Astrocyte of the cerebellum (primary cell): ENCODE measurements around the gene GHRHR.

ENCODE experiments used
- DNase-seq: peaks from one replicate; pipeline ENCODE4 v3.0.0-alpha.2; 2011; ENCODE audit warnings: low read depth
- H3K4me3 ChIP-seq: 2 replicates; pipeline ENCODE4 v1.5.1; 2011; ENCODE audit warnings: mild to moderate bottlenecking, low read depth, low read length, moderate library complexity
- in situ Hi-C: cut with HindIII; loops from 2 replicates; pipeline ENCODE4 v1.10.0; 2017; ENCODE audit warnings: low sequenced_read_pairs
- TF ChIP-seq, protein P1 (sequence below): IDR thresholded peaks from 2 replicates; pipeline ENCODE4 v1.5.1; 2012; ENCODE audit warnings: low read length, low read depth, moderate library complexity, mild to moderate bottlenecking; ENCODE audit errors: missing control alignments

Gene GHRHR

DNA sequence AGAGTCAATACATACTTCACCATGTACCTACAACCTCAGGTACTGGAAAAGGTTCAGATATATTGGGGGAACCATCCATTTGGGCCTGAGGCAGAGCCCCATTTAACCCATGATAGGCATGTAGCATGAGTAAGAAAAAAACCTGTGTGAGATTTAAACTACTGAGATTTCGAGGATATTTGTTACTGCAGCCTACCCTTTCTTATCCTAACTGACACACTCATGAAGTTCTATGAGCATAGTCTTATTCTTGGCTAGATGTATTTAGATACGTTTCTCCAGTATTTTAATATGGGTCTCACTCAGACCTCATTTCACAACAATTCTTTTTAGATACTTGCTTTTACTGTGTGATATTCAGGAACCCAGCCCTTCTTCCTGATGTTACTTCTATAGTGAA, 39.3 kb downstream of the GHRHR start:
- DNase-seq: no peak
- TF ChIP-seq, protein P1, sequence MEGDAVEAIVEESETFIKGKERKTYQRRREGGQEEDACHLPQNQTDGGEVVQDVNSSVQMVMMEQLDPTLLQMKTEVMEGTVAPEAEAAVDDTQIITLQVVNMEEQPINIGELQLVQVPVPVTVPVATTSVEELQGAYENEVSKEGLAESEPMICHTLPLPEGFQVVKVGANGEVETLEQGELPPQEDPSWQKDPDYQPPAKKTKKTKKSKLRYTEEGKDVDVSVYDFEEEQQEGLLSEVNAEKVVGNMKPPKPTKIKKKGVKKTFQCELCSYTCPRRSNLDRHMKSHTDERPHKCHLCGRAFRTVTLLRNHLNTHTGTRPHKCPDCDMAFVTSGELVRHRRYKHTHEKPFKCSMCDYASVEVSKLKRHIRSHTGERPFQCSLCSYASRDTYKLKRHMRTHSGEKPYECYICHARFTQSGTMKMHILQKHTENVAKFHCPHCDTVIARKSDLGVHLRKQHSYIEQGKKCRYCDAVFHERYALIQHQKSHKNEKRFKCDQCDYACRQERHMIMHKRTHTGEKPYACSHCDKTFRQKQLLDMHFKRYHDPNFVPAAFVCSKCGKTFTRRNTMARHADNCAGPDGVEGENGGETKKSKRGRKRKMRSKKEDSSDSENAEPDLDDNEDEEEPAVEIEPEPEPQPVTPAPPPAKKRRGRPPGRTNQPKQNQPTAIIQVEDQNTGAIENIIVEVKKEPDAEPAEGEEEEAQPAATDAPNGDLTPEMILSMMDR: no peak
- in situ Hi-C loops: no loop called here
- H3K4me3 ChIP-seq: no peak overlapping the region

DNA sequence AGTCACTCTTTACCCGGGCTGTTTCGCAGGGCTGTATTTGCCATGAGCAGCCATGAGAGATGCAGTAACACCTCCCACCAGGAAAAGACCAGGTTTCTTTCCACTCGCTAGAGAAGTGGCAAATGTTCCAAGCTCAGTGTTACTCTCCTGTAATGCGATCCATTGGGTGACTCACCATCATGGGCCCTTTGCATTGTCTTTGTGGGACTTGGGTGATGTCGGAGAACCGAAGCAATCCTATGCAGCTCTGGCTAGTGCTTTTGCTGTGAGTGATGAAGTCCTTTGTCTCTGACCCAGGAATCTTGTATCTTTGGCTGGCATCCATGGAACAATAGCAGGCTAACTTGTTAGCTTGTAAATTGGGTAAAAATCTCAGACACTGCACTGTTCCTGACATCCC, 40.0 kb downstream of the GHRHR start:
- in situ Hi-C loops: no loop called here
- no peak for DNase-seq
- TF ChIP-seq, protein P1: no peak
- H3K4me3 ChIP-seq: no peak overlapping the region

DNA sequence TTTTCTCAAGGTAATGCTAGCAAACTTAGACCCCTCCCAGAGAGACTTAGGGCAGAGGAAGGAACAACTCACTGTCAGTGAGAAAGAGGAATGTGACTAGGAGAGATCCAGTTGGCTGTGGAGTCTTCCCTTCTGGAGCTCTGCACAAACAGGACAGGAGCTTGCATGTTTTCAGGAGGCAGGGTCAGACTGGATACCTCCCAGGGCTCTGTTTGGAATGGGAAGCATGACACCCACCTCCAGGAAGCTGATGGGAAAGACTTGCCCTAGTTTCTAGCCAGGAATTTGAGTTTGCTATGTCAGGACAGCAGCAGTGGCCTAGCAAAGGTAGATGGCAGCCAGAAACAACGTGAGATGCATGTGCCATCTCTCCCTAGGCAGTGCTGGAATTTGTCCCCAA, 40.6 kb downstream of the GHRHR start:
- no peak for DNase-seq
- in situ Hi-C loops: no loop called here
- TF ChIP-seq, protein P1: no peak
- no peak overlapping the region for H3K4me3 ChIP-seq

DNA sequence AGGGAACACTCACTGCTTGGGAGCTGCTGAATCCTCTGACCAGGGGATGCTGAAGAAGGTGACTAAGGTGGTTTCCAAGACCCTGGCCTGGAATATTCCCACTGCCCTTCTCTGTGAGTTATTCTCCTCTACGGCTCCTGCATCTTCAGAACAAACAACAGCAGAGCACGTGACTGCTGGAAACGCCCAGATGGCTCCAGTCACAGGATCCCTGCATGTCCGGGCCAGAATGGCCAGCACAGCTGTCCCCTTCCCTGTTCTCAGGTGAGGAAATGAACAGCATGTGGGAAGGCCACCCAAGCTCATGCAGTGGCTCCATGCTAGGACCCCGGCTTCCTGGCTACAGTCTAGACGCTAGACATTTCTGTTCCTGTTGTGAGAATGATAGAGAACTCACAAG, 43.1 kb downstream of the GHRHR start:
- no peak for DNase-seq

DNA sequence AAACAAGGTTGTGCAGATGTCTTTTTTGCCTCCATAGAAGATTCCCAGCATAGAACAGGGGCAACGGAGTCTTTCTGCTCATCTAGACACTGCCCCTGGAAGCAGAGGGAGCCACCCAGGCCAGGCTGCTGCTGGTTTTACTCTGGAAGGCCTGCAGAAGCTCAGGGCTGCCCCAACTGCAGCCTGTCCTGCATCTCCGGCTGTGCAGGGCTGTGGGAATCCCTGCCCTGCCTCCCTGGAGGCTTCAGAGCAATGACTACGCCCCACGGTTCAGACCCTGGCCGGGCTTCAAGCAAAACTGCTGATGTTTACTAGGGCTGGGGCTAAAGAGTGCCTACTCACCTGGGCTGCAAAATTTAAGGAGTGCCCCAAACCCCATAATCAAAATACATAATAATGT, 43.9 kb downstream of the GHRHR start:
- in situ Hi-C loops: no loop called here
- H3K4me3 ChIP-seq: no peak overlapping the region
- DNase-seq: no peak
- TF ChIP-seq, protein P1: no peak

More for the DNA sequence above, 43.1 kb downstream of the GHRHR start:
- in situ Hi-C loops: no loop called here
- H3K4me3 ChIP-seq: no peak overlapping the region
- TF ChIP-seq, protein P1: no peak

DNA sequence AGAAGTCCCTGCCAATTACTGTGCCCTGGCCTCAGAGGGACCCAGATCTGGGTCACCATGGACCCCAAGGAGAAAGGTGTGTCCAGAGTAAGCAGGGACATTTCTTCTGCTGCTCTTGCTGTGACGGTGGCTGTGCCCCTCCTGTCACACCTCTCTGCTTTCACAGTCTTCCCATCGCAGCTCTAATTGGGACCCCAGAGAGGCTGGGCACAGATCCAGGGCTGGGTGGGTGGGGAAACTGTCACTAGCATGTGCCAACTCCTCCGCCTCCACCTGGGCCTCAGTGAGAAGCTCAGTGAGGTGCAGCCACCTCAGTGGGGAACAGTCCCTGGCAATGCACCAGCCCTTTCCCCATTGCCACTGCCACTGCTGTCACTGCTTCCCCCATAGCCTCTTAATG, 51.1 kb downstream of the GHRHR start:
- TF ChIP-seq, protein P1: no peak
- H3K4me3 ChIP-seq: no peak overlapping the region
- DNase-seq: no peak
- in situ Hi-C loops: no loop called here
